Stimulated activated CD8-positive, alpha-beta memory T cell treated with anti-CD3 and anti-CD28 coated beads, Interleukin-12 subunit alpha, Interleukin-12 subunit beta, amount 100 ng/mL, for 1 hour (primary cell): ENCODE results near the gene KIAA0232.
"Not testable (repeated sequence)": the region's sequence is repeated elsewhere in the genome, so short reads cannot be mapped to it uniquely, and the experiment has no call there.

Experiments used
- DNase-seq: peaks from one replicate; pipeline ENCODE4 v3.0.0-alpha.2; 2020; ENCODE audit warnings: low read depth

Gene KIAA0232

DNA sequence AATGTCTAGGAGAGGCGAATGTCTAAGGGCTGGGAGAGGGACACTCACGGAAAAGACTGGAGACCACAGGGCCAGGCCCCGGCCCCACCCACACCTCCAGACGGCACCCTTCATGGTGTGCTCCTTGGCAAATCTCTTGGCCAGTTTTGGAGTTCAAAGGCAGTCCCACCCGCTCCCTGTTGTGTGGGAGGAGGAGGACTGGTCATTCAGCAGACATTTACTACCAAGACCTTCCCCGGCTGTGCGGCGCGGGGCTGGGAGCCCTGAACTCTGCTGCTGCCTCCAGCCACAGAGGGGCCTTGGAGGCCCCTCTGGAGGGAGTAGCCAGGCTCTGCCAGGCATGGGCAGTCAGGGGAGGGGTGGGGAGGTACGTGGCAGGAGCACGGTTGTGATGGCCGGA is 118.4 kb downstream of the KIAA0232 start:
- DNase-seq = no peak

GRCh38 chr4:6901669-6902317 is 119.3 kb downstream of the KIAA0232 start:
- DNase-seq = no peak

DNA sequence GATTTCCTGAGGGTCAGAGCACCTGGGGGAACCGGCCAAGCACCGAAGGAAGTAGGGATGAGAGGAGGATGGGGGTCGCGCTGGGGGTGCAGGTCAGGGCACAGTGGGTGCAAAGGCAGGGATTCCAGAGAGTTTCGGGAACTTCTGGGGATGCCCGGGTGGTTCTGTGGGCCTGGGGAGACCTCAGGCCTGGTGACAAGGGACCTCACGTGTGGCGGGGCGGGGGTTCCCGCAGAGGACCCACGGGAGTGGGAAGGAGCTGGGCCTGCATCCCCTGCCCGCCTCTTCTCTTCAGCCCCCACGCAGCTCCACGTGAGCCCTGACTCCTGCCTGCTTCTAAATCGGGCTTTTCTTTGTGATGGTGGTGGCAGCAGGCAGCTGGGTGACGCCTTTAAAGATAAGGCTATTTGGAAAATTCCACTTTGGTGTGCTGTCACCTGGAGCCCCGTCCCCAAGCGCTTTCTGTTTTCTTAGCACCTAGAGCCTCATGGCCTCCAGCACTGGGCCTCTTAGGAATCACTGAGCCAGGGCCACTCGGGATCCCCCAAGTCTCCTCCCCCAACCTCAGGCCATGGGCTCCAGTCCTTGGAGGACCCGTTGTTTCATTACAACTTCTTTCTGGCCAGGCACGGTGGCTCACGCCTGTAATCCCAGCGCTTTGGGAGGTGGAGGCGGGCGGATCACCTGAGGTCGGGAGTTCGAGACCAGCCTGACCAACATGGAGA is 120.0 kb downstream of the KIAA0232 start:
- DNase-seq = no peak

- no peak for DNase-seq
Observed at GRCh38 chr4:6905516-6906445, 123.3 kb downstream of the KIAA0232 start.

- DNase-seq = not testable (repeated sequence)
Observed at GRCh38 chr4:6906486-6906885, 124.0 kb downstream of the KIAA0232 start.

DNA sequence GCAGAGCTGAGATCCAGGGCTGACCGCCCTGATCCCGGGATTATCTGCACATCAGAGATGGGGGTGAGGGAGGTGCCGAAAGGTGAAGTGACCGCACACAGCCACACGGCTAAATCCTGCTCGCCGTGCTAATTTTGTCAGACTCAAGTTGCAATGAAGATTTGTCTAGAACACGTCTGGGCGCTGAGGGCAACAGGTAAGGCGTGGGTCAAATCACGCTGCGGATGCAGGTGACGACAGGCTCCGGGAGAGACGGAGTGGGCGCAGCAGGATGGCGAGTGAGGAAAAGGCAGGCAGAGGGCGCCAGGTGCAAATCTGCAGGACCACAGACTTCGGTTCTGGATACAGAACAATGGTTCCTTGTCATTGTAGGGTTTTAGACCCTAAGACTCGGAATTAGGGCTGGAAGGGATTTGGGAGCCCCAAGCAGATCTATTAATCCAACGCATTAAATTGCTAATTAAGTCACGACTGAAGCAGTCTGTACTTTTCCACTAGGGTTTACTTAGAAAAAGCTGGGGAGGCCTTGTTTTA is 125.2 kb downstream of the KIAA0232 start:
- DNase-seq = no peak

DNA sequence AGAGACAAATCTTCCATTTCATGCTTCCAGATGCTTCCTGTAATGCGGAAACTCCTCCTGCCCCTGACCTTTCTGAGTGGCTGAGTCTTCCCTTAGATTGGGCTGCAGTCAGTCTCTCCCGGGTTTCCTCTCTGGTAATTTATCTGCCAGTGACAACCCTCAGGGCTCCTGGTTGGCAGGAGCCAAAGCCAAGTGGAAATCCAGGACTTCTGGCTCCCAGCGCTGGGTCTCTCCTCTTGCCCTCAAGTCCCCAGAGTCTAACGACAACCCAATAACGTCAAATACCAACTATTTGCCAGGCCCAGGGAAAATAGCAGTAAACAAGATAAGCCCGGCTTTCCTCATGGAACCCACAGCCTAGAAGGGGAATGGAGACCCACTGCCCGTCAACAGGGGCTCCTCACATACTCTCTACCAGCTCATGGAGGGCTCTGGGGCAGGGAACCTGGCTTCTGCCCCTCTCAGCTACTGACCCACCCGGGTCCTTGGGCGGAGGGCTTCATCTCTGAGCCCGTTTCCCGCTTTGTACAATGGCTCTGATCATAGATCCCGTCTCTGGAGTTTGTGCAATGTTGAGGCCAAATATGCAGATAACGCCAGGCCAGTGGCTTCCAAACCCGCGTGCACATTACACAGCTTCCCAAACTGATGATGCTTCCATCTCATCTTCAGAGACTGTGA is 126.0 kb downstream of the KIAA0232 start:
- DNase-seq = no peak

- DNase-seq = peak; percentile 66
Observed at GRCh38 chr4:6909113-6909969, 126.8 kb downstream of the KIAA0232 start, which contains the start of gene TBC1D14. TBC1D14 (plus strand) TSS chr4:6909826; CDS start chr4:6923390, 13,564 bp downstream.

GRCh38 chr4:6909970-6910339 is 127.4 kb downstream of the KIAA0232 start:
- no peak for DNase-seq

- DNase-seq = no peak
Observed at GRCh38 chr4:6910340-6910959, 127.9 kb downstream of the KIAA0232 start.

- DNase-seq = no peak
Observed at GRCh38 chr4:6910960-6911874, 128.7 kb downstream of the KIAA0232 start.

DNA sequence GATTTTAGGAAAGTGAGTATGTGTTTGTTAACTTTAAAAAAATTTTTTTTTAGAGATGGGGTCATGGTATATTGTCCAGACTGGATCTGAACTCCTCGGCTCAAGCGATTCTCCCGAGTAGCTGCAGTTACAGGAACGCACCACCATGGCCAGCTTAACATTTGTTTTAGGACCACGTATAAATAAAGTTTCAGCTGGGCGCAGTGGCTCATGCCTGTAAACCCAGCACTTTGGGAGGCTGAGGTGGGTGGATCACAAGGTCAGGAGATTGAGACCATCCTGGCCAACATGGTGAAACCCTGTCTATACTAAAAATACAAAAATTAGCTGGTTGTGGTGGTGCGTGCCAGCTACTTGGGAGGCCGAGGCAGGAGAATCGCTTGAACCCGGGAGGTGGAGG is 129.4 kb downstream of the KIAA0232 start:
- not testable (repeated sequence) for DNase-seq

DNA sequence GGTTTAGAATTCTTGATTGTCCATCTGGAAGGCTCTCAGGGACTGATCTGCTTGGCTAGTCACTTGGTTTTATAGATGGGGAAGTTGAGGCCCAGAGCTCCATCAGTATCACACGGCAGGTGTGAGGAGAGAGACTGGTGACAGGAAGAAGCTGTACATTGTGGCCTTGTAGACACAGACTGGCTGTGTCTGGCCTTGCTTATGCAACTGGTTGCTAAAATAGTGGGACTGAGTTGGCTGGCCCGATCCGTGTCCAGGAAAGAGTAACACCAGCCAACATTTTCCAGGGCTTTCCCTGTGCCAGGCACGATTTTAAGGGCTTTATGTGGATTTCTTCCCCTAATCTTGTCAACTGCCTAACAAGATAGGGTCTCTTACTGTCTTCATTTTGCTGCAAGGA is 129.9 kb downstream of the KIAA0232 start:
- DNase-seq = no peak

- no peak for DNase-seq
Observed at GRCh38 chr4:6913350-6913905, 130.9 kb downstream of the KIAA0232 start.

GRCh38 chr4:6914448-6914847 is 131.9 kb downstream of the KIAA0232 start:
- no peak for DNase-seq

DNA sequence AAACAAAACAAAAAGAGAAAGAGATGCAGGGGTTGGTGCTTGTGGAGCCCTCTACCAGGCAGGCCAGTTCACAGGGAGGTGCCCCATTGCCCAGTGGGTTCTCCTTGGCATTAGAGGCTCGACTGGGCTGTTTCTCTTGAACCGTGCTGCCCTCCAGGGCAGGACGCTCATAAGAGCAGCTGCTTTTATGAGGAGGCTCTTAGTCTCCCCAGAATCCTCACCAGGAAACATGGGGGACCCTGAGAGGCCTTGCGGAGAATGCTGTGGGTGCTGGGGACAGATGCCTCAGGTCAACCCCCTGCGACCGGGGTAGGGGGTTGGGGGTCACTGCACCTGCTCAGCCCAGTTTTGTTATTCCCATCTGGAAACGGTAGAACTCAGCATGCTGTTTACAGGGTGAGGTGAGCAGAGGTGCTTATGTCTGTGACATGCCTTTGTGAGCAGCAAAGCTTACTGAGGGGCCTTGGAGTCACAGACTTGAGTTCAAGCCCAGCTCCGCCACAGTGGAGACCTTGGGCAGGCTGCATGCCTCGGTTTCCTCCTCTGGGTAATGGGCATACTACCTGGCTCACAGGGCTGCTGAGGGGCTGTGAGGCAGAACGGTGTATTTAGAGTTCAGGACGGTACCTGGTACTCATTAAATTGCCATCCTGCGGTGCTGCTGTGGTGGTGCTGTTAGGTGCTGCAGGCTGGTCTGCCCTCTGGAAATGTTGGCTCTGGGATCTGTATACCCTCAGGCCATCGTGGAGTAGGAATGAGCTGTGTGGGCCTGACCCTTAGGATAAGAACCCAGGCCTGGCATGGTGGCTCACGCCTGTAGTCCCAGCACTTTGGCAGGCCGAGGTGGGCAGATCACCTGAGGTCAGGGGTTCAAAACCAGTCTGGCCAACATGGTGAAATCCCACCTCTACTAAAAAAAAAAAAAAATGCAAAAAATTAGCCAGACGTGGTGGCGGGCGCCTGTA is 132.8 kb downstream of the KIAA0232 start:
- DNase-seq = no peak

GRCh38 chr4:6916069-6916586 is 133.6 kb downstream of the KIAA0232 start:
- DNase-seq = no peak
